SKM-1 treated with dmso at 0.1 percent for 144 hours (cell line): Measurements from ENCODE around the gene SMAD2.
A peak's percentile ranks its signal among the peaks of the same experiment; 100 is the strongest.

Source experiments
- DNase-seq: peaks from one replicate; lab custom pipeline; 2025; ENCODE audit not compliant: unreplicated experiment; lab: John Stamatoyannopoulos, UW

The SMAD2 gene

DNA sequence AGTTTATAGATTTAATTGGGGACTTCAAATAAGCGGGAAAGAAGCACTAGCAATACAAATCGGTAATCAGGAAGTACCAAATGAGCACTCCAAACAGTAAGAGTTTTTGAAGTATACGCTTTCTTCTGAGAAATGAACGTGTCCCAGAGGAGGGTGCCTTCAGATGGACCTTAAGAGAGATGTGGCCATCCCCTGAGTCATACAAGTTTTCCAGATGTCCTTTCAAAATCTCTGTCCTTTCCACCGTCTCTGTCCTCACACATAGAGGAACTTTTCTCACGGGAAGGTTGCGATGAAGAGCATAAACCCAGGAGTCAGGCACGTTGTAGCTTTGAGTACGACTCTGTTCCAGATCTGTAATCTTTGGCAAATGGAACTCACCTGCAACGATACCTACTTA is 1.7 kb upstream of the SMAD2 start:
- DNase-seq, result no peak

DNA sequence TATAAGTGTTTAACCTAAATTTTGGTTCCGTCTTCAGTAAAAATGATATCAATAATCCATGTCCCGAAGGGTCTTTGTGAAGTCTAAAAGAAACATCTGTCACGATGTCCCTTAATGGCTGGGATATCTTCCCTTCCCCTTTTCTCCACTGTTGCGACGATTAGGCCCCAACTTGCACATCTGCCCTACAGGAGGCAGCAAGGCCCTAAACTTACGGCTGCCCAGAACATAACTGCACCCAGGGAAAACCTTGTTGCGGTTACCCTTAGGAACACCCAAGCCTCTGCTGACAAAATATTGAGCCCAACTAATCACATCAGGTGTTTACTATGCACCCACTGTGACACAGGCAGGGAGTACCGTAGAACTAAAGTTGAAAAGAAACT is 1.3 kb upstream of the SMAD2 start:
- DNase-seq, result peak; percentile 66

DNA sequence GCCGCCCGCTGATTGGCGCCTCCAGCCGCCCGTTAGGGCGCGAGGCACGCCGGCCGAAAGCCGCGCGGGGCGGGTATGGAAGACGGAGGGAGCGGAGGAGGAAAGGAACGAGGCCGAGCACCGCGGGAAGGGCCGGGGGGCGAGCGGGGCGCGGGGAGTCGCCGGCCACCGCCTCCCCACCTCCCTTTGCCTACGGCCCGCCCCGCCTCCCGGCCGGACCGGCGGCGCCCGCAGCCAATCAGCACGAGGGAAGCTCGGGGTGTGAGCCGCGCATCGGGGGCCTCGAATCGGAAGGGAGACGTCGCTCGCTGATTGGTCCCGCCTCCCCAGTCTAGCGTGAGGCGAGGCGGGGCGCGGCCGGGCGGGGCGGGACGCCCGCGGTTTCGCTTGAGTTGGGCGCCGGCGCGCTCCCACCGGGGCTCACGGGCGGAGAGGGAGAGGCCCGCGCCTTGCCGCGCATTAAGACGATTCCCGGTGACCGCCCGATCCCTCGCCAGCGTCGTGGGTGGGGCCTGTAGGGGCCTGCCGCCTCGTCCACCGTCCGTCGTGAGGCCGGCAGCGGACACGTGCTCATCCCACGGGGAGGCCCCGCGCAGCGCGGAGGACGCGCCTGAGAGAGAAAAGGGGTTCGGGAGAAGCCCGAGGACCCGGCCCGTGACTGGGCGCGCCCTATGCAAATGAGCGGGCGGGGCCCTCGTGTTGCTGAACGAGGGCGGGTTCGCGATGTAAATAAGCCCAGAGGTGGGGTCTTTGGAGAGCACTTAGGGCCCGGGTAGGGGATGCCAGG is 665 bp upstream of the SMAD2 start:
- DNase-seq, result peak; percentile 95

DNA sequence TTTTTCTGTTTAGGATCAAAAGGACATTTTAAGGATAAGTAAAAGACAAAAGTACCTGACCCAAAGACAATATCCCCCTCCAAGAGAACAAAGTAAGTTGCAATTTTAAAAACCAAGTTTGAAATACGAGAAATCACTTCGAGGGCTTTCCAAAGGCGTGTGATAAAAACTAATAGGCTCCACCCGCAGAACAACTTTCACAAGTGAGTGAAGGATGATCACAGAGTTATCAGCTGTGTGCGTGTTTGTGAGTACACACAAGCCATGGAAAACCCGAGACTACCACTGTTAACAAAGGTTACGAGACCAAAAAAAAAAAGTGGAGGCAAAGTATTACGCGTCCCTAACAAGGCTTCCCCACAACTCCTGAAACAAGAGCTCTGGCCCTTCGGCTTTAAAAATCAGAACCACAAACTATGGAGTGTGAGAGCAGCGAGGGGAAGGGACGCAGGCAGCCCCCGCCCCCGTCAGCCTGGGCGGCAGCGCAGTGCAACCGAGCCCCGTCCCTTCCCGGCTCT is 719 bp downstream of the SMAD2 start:
- peak; percentile 66 for DNase-seq

DNA sequence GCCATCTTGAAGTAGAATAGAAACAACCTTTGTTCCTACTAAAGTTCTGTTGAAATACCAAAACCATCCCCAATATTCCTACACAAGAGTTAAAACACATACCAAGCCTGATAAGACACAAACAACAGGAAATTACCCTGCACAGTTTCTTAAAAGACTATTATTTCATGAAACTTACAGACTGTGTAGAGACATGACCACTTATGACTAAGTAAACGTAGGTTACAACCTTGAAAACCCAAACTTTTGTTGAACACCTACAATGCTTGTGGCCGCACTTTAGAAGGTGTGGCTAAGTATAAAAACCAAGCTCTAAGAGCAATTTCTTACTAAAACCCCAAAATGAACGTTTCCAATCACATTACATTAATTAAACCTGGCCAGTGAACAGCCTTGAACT is 2.0 kb downstream of the SMAD2 start:
- no peak for DNase-seq

DNA sequence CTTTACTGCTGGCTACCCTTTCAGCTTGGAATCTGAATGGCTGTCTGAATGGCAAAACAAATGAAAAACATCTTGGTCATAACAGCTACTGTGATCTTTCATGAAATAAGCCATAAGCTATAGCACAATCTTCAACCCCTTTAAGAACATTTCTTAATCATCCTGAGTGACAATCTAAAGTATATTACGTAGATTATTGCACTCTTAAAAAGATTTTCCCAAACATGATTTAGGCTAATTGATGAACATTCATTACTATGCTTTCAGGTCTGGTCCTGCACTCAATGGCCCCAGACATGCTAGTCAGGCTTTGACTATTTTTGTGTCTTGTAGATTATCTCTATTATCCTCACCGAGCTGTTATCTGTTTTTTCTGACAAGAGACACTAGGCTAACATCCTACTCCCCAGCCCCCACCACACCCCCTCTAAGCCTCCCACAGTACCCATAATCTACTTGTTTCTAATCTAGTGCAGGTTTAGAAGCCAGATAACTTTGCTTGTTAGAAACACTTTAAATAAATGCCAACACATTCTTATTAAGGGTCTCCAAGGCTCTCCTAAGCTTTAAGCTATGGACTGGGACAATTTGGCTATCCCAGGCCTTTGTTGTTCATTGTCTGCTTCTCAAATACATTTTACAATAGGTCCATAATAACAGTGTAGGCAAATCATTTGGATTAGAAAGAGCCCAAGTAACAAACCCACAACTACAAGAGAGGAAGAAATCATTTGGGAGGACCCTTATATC is 4.2 kb downstream of the SMAD2 start:
- no peak for DNase-seq

DNA sequence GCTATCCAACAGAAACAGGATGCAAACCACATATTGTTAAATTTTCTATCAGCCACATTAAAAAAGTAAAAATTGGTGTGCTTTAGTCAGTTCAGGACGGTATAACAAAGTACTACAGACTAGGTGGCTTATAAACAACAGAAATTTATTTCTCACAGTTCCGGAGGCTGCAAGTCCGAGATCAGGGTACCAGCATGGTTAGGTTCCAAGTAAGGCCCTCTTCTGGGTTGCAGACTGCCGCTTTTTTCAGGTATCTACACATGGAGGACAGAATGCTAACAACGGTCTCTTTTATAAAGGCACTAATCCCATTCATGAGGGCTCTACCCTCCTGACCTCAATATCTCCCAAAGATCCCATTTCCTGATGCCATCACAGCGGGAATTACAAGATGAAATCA is 10.5 kb downstream of the SMAD2 start:
- no peak for DNase-seq

DNA sequence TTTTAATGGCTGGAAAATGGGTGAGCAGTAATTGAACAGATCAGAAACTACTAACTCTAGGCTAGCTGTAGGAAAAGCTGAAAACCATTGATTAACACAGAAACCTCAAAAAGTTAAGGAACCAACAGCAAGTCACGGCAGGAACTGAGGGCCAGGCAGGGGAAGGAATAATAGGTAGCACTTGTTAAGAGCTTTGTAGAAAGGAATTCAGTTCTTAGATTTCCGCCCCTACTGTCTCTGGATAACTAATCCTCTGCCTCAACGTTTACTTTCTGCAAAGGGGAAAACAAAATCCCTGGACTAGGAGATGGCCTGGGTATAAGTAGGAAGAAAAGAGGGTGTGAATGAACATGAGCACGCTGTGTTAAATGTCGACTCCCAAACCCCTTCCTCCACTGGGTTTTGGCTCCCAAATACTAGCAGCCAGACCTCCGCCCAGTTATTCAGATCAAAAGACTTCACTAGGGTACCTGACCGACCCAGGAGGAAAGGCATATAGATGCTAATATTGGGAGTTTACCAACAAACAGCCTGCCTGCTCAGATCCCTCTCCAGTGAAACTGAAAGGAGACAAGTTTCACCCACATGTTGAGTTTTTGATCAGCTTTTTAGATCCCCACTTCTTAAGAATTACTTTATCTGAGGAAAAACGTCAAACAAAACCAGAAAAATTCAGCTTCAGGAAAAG is 12.4 kb downstream of the SMAD2 start:
- DNase-seq, result no peak

DNA sequence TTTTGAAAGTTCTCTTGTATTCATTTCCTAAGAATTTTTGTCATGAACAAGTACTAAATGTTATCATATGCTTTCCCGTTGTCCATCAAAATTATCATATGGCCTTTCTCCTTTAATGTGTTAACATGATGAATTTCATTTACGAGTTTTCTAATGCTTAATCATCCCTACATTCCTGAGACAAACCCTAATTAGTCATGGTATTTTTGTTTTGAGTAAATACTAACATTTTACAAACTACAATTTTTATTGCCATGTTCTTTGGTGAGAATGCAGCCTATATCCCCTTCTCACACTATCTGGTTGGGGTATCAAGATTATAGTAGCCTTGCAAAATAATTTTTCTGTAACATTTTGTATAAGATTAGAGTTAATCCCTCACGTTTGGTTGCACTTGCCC is 14.5 kb downstream of the SMAD2 start:
- no peak for DNase-seq

DNA sequence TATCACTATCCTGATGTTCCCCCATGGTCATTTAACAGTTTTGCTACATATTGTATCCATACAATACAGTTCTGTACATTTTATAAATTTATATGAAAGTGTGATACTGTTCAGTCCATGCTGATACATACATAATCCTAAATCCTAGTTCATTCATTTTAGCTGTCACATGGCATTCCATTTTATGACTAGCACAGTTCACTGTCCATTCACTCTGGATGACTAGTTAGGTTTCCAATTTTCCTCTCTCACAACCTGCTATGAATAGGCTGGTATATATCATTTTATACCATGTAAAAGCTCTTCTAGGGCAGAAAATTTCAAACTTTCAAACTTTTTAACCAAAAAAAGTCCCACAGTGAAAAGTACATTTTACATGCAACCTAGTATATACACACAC is 15.2 kb downstream of the SMAD2 start:
- no peak for DNase-seq

DNA sequence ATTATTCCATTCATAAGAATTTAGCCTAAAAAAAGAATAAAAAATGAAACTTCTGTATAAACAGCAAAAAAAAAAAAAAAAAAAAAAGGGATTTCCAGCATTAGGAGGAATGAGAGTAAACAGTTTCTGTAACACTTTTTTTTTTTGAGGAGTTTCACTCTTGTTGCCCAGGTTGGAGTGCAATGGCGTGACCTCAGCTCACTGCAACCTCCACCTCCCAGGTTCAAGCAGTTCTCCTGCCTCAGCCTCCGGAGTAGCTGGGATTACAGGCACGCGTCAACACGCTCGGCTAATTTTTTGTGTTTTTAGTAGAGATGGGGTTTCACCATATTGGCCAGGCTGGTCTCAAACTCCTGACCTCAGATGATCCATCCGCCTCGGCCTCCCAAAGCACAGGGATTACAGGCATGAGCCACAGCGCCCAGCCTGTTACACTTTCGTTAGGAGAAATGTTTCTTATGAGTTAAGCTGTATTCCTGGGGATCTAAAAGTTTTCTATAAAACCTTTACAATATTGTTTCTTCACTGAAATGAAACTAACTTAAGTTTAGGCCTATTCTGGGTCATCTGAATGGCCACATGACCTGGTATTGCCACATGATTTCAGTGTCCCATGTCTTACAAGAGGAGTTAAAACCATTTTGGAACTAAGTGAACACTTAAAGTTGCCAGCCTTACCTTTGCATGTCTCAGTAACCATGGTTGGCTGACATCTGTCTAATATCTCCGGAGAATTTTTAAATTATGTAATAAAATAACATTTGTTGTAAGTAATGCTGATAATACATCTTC is 17.5 kb downstream of the SMAD2 start:
- no peak for DNase-seq

DNA sequence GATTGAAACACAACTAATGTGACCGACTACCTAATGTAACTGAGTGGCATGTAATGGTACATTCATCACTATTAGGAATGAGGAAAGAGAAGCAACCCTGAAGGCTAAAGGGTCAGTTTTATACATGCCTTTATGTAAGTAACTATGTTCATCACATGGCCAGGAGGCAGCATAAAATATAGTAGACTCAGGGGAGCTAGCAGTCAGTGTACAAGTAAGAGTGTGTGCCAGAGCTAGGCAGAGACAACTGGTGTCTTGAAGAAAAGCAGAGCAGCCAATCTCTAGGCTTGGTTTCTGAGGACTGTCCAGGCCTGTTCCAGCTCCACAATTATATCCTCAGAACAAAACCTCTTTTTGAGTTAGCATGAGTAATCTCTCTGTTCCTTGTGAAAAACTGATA is 18.1 kb downstream of the SMAD2 start:
- no peak for DNase-seq

DNA sequence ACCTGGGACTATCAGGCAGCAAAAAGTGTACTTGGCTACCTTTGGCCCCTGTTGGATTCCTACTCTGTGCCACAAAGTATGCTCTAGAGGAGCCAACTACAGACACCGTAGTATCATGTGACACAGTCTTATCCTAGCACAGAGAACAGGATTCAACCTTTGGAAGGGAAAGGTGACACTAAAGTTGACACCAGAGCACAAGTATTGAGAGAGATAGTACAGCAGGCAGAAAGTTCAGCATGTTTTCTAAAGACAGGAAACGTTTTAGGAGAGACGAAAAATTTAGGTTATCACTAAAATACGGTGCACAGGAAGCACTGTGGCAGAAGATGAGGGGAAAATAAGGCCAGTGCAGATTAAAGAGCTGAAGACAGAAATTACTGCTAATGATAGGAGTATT is 18.6 kb downstream of the SMAD2 start:
- DNase-seq, result no peak

DNA sequence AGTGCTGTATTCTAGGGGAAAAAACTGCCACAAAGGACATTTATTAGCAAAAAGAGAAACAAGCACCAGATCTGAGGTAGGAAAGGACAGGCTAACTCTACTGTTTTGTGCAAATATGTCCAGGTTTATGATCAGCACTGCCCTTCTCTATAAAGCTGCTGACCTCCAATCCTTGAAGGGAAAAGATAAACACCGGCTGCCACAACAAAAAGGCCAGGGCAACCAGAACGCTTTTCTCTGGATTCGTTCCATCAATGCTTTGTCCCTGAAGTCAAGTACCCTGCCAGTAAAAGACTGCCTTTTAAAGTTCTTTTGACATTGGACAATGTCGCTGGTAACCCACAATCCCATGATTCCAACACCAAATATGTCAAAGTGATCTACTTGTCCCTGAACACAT is 21.0 kb downstream of the SMAD2 start:
- no peak for DNase-seq

DNA sequence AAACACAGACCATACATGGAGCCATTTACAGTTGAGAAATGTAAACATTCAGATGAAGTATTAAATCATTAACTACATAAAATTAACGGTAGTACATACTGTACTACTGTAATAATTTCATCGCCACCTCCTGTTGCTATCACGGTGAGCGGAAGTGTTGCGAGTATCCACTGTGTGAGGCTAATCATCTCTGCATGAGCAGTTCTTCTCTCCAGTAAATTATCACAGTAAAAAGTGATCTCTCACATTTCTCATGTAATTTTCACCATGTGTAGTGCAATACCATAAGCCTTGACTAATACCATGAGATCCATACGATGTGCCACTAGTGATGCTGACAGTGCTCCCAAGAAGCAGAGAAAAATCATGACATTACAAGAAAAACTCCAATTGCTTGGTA is 21.9 kb downstream of the SMAD2 start:
- no peak for DNase-seq

DNA sequence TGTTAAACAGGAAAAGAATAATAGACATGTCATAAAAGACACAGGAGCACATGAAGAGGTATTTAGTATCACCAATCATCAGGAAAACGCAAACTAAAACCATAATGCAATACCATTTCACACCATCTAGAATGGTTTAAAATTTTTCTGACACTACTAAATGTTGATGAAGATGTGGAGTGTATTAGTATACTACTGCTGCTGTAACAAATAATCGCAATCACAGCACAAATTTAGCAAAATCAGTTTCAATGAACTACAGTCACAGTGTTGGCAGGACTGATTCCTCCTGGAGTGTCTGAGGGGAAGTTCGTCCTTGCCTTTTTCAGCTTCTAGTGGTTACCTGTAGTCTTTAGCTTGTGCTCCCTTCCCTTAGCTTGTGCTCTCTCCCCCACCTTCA is 24.1 kb downstream of the SMAD2 start:
- DNase-seq, result no peak

DNA sequence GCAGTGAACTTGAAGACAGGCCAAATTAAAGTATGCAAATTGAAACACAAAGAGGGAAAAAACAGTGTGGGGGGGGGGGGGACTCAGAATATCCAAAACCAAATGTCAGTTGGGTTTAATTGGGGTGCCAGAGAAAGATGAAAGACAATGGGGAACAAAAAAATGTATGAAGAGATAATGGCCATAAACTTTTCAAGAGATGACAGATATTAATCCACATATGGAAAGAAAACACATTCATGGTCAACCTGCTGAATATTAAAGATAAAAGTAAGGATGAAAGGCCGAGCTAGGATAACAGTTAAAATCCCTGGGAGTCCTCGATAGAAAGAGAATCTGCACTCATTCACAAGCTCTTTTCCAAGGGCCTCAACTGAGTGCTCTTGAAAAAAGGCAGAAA is 26.6 kb downstream of the SMAD2 start:
- DNase-seq, result no peak

DNA sequence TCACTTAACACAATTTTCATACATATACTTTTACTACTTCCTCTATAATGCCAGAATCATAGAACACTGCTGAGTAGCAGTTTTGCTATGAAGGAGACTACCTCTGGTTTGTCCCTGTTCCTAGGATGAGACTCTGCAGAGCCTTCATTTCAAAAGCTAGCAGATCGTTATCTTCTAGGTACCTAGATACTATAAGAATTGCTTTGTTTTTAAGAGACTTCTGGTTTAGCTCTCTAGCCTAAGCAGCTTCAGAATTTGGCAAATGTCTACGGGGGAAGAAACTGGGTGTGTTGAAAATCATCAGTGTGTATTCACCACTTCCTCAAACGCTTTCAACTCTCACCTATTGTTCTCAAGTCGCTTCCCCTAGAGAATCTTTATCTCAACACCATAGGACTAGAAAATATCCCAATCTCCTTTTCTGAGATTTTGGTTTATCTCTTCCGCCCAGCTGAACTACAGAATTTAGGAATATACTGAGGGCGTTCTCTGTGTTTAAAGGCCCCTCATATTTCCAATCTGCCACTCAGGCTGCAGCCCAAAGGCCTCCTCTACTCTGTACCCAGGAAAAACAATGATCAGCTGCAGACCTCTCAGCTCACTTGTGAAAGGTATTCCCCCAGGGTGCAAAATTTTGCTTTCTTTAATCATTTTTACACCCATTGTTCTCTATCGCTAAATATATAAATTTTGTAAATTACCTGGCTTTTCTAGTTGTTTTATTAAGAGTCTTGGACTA is 28.7 kb downstream of the SMAD2 start:
- peak; percentile 92 for DNase-seq

DNA sequence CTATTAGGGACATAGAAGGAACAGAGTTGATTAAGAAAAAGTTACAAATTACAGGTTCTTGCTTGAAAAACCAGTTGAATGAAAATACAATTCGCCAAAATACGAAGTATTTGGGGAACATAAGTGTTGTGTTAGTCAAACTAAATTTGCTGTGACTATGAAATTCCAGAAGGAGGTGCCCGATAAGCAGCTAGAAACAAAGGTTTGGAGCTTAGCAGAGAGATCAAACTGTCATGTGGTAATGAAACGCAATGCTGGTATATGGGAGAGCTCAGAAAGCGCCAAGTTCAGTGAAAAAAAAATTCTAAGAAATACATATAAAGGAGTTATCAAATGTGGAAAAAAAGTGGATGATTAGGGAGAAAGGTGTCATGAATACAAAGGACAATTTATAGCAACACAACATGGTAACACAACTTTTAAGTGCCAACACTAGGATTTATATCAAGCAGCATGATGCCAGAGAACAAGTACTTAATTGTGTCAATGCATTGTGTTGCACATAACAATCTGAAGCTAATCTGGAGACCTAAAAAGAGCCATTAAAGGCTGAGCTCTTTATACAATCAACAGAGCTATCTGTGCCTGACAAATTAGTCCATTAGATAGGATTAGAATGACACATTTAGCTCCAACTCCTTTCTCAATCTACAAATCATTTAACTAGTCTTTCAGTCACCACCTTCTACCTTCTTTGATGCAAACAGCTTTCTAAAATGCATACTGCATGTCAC is 31.2 kb downstream of the SMAD2 start:
- no peak for DNase-seq

DNA sequence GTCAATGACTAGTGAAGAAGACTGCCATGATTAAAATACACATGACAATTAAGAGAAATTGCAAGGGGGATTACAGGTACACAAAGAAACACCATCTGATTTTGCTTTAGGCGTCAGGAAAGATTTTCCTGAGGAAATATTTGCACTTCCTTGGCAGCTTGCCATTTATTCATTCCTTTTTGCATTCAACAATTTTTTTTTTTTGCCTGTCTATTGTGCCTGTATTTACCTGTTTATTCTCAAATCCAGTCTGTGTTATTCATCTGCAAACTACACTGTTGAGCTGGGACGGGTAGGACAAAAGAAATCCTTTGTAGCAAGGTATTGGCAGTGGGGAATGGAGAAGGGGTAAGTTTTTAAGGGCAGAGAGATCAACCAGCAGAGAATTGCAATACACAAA is 31.8 kb downstream of the SMAD2 start:
- DNase-seq, result no peak
